A549 treated with Mapracorat at 1 μM for 4 hours (cell line): ENCODE results near the gene OOSP4A. TPM values are rescaled to one million over a fixed set of nuclear protein-coding genes. Genes with fewer than 3 reads are reported as not detected.

Experiments
- total RNA-seq: library from RNA; stranded (reverse); fragments of 200-300 nt; extraction: Qiagen RNA extraction; gene quantifications from 5 replicates; pipeline ENCODE4 v1.2.3, GENCODE V29; 2022

OOSP4A gene
- total RNA-seq: not detected in 5 replicates

GRCh38 chr11:59963733-59964132 lies at the start of gene OOSP4A:
TSS of gene OOSP4A (plus strand) at chr11:59964033. CDS start at chr11:59964033, 0 bp downstream.

GRCh38 chr11:59938132-59938531 lies 25.7 kb upstream of the OOSP4A start, which contains the start of gene OOSP1:
TSS of gene OOSP1 (plus strand) at chr11:59938432. CDS start at chr11:59938455, 23 bp downstream.

GRCh38 chr11:60016881-60017280 lies 53.0 kb downstream of the OOSP4A start, which contains the start of gene OOSP4B:
TSS of gene OOSP4B (plus strand) at chr11:60017181.

Other genes starting within 250 kb of the OOSP4A start
- 21.4 to 28.3 TPM (median 26.8 TPM) in 5 replicates for gene STX3, start 208.7 kb upstream of the OOSP4A start, total RNA-seq
- 60.4 to 65.1 TPM (median 64.2 TPM) in 5 replicates for gene MRPL16, start 153.3 kb upstream of the OOSP4A start, total RNA-seq
- gene CBLIF, start 118.5 kb upstream of the OOSP4A start, total RNA-seq: not detected in 5 replicates
- 0.26 to 0.42 TPM (median 0.36 TPM) in 5 replicates for gene TCN1, start 97.5 kb upstream of the OOSP4A start, total RNA-seq
- gene OOSP3, start 85.3 kb upstream of the OOSP4A start, total RNA-seq: not detected in 5 replicates
- not detected in 5 replicates for gene OOSP1, start 25.6 kb upstream of the OOSP4A start, total RNA-seq
- not detected in 5 replicates for gene OOSP4B, start 53.1 kb downstream of the OOSP4A start, total RNA-seq
- gene OOSP2, start 76.4 kb downstream of the OOSP4A start, total RNA-seq: not detected in 5 replicates
- not detected in 5 replicates for gene MS4A3, start 92.6 kb downstream of the OOSP4A start, total RNA-seq
- gene MS4A2, start 124.6 kb downstream of the OOSP4A start, total RNA-seq: not detected in 5 replicates
- gene MS4A6A, start 219.1 kb downstream of the OOSP4A start, total RNA-seq: not detected in 5 replicates